ENCODE results near the gene LOC128125822.

The LOC128125822 gene

GRCh38 chr6:63556369-63556768, 15.9 kb upstream of the LOC128125822 start:
- DNase-seq (ENCODE audit: low read depth in 2 of 2), result no peak

- no peak for DNase-seq (ENCODE audit: low read depth in 2 of 2)
These were observed 14.0 kb upstream of the LOC128125822 start for GRCh38 chr6:63558278-63558677.

GRCh38 chr6:63560801-63561287, 11.4 kb upstream of the LOC128125822 start:
- DNase-seq (ENCODE audit: low read depth in 2 of 2), result no peak

- no peak for DNase-seq (ENCODE audit: low read depth in 2 of 2)
These were observed 11.0 kb upstream of the LOC128125822 start for GRCh38 chr6:63561288-63561687.

- no peak for DNase-seq (ENCODE audit: low read depth in 2 of 2)
These were observed 9.0 kb upstream of the LOC128125822 start for GRCh38 chr6:63563235-63563634.

- no peak for DNase-seq (ENCODE audit: low read depth in 2 of 2)
These were observed 7.1 kb upstream of the LOC128125822 start for GRCh38 chr6:63565058-63565726.

GRCh38 chr6:63565727-63566596, 6.3 kb upstream of the LOC128125822 start:
- DNase-seq (ENCODE audit: low read depth in 2 of 2), result no peak

GRCh38 chr6:63567966-63568365, 4.3 kb upstream of the LOC128125822 start:
- DNase-seq (ENCODE audit: low read depth in 2 of 2), result no peak

- DNase-seq (ENCODE audit: low read depth in 2 of 2), result peak in 1 of 2 donors; percentile 14
These were observed 778 bp upstream of the LOC128125822 start for GRCh38 chr6:63571361-63572043.

GRCh38 chr6:63572747-63573075, 431 bp downstream of the LOC128125822 start:
- DNase-seq (ENCODE audit: low read depth in 2 of 2), result no peak

GRCh38 chr6:63573076-63573898, 1.0 kb downstream of the LOC128125822 start:
- peak; percentile 29 to 45 for DNase-seq (ENCODE audit: low read depth in 2 of 2)

GRCh38 chr6:63573899-63574553, 1.7 kb downstream of the LOC128125822 start:
- peak in 1 of 2 donors; percentile 33 for DNase-seq (ENCODE audit: low read depth in 2 of 2)

GRCh38 chr6:63574554-63574900, 2.2 kb downstream of the LOC128125822 start:
- DNase-seq (ENCODE audit: low read depth in 2 of 2), result no peak

- no peak for DNase-seq (ENCODE audit: low read depth in 2 of 2)
These were observed 4.0 kb downstream of the LOC128125822 start for GRCh38 chr6:63576147-63576772.

- DNase-seq (ENCODE audit: low read depth in 2 of 2), result no peak
These were observed 4.9 kb downstream of the LOC128125822 start for GRCh38 chr6:63576985-63577712.

- no peak for DNase-seq (ENCODE audit: low read depth in 2 of 2)
These were observed 6.5 kb downstream of the LOC128125822 start for GRCh38 chr6:63578757-63579156.

GRCh38 chr6:63579937-63580703, 7.8 kb downstream of the LOC128125822 start:
- DNase-seq (ENCODE audit: low read depth in 2 of 2), result no peak

GRCh38 chr6:63580704-63580961, 8.4 kb downstream of the LOC128125822 start:
- DNase-seq (ENCODE audit: low read depth in 2 of 2), result no peak

GRCh38 chr6:63581355-63582013, 9.2 kb downstream of the LOC128125822 start:
- no peak for DNase-seq (ENCODE audit: low read depth in 2 of 2)
